PC-9 (cell line): Measurements from ENCODE around the gene TENT4A. TPM values are rescaled to one million over a fixed set of nuclear protein-coding genes. Genes with fewer than 3 reads are reported as not detected.

Experiments
- BruUV-seq: library from RNA; stranded (reverse); fragments of 400-500 nt; replicated peaks from 2 replicates; lab custom pipeline; 2021; lab: Mats Ljungman, UMichigan
- CTCF ChIA-PET: fragments of 300-600 bp; sonication (Branson Sonifier 250); formaldehyde crosslinking; loops from one replicate; lab custom pipeline; 2022; ENCODE audit warnings: antibody characterized with exemption; lab: Charles Lee
- POLR2A ChIA-PET: fragments of 300-600 bp; sonication (Branson Sonifier 250); formaldehyde crosslinking; loops from one replicate; lab custom pipeline; 2022; ENCODE audit warnings: antibody characterized with exemption; ENCODE audit not compliant: unreplicated experiment; lab: Charles Lee
- DNase-seq, 2 experiments: peaks; one replicate each; pipeline versions ENCODE4 v3.0.0 to v3.0.0-alpha.2; 2015 to 2022; ENCODE audit warnings: mixed read lengths in 1 of 2
- H2AFZ ChIP-seq: fragments of 200-600 bp; sonication (generic); 2 replicates; pipeline ENCODE4 v1.8.1; 2017; ENCODE audit warnings: antibody characterized with exemption
- H3F3A ChIP-seq: fragments of 200-600 bp; sonication (generic); 2 replicates; pipeline ENCODE4 v1.8.1; 2017; ENCODE audit warnings: antibody characterized with exemption, mild to moderate bottlenecking, low read depth; ENCODE audit not compliant: insufficient read depth
- H3K27ac ChIP-seq: fragments of 200-600 bp; sonication (generic); 2 replicates; pipeline ENCODE4 v1.6.1; 2016; ENCODE audit warnings: mixed run types
- H3K27me3 ChIP-seq: fragments of 200-600 bp; sonication (generic); 2 replicates; pipeline ENCODE4 v1.6.1; 2016; ENCODE audit warnings: low read depth, mixed run types; ENCODE audit not compliant: insufficient read depth
- H3K36me3 ChIP-seq: fragments of 200-600 bp; sonication (generic); 2 replicates; pipeline ENCODE4 v1.6.1; 2016; ENCODE audit warnings: low read depth, mixed run types
- H3K4me1 ChIP-seq: fragments of 200-600 bp; sonication (generic); replicated peaks from 2 replicates; pipeline ENCODE4 v1.6.1; 2016; ENCODE audit warnings: mixed run types; ENCODE audit not compliant: insufficient read depth
- H3K4me2 ChIP-seq: fragments of 200-600 bp; sonication (generic); 2 replicates; pipeline ENCODE4 v1.6.1; 2017; ENCODE audit warnings: mixed run types
- H3K4me3 ChIP-seq: fragments of 200-600 bp; sonication (generic); 2 replicates; pipeline ENCODE4 v1.6.1; 2016; ENCODE audit warnings: mixed run types
- H3K79me2 ChIP-seq: fragments of 200-600 bp; sonication (generic); 2 replicates; pipeline ENCODE4 v1.6.1; 2017; ENCODE audit warnings: low read depth, mixed run types
- H3K9me2 ChIP-seq: fragments of 200-600 bp; sonication (generic); 2 replicates; pipeline ENCODE4 v1.8.1; 2017; ENCODE audit warnings: mild to moderate bottlenecking; ENCODE audit not compliant: insufficient read depth
- H3K9me3 ChIP-seq: fragments of 200-600 bp; sonication (generic); 2 replicates; pipeline ENCODE4 v1.8.1; 2016; ENCODE audit warnings: low read depth; ENCODE audit not compliant: insufficient read depth
- H4K20me1 ChIP-seq: fragments of 200-600 bp; sonication (generic); 2 replicates; pipeline ENCODE4 v1.8.1; 2017; ENCODE audit not compliant: insufficient read depth
- CTCF ChIP-seq: fragments of 200-600 bp; sonication (generic); conservative IDR thresholded peaks from 2 replicates; pipeline ENCODE4 v1.6.1; 2017; ENCODE audit warnings: mixed run types, antibody characterized with exemption, mild to moderate bottlenecking, moderate library complexity
- EZH2 ChIP-seq: fragments of 200-600 bp; sonication (generic); IDR thresholded peaks from 2 replicates; pipeline ENCODE4 v1.8.0; 2017; ENCODE audit warnings: antibody characterized with exemption, low read depth
- intact Hi-C: fragments of 100-400 bp; cut with micrococcal nuclease; formaldehyde crosslinking; loops from one replicate; pipeline ENCODE4 v1.10.0; 2022; ENCODE audit not compliant: unreplicated experiment
- total RNA-seq: library from RNA; stranded (reverse); gene quantifications from 2 replicates; pipeline ENCODE4 v1.2.3, GENCODE V29; 2021

The TENT4A gene
- total RNA-seq, 1 experiment from 2014 or later = 84.8 TPM

GRCh38 chr5:6747103-6747502 lies 33.9 kb downstream of the TENT4A start:
- intact Hi-C loops = no loop called here
- H3K4me1 ChIP-seq = peaks cover 5% of the 10 kb centered on the region
- no peaks in the 10 kb centered on the region for H3K27me3 ChIP-seq
- H3K9me2 ChIP-seq = no peaks in the 10 kb centered on the region
- peaks cover 45% of the 10 kb centered on the region for H4K20me1 ChIP-seq
- no peaks in the 10 kb centered on the region; the same call in 1 of the 2 replicates for H3F3A ChIP-seq
- no peak overlapping the region for H2AFZ ChIP-seq
- no TSS peak for BruUV-seq
- peaks cover 35% of the 10 kb centered on the region for H3K79me2 ChIP-seq
- H3K27ac ChIP-seq = no peak overlapping the region
- peaks cover 53% of the 10 kb centered on the region for H3K36me3 ChIP-seq
- DNase-seq = no peak
- TF ChIP-seq EZH2 (no peak), CTCF (no peak)
- no peak overlapping the region for H3K4me2 ChIP-seq
- H3K4me3 ChIP-seq = no peak overlapping the region
- H3K9me3 ChIP-seq = no peaks in the 10 kb centered on the region
- POLR2A ChIA-PET = interaction anchor here (0.6 kb wide), 1 partner anchor 40 kb away, joined by 6 read pairs; no protein-coding TSS in a partner anchor
- CTCF ChIA-PET = no interaction called here

- CTCF ChIA-PET = no interaction called here
- no peaks in the 10 kb centered on the region; the same call in 1 of the 2 replicates for H3F3A ChIP-seq
- POLR2A ChIA-PET = no interaction called here
- H3K4me1 ChIP-seq = peaks cover 5% of the 10 kb centered on the region
- H3K9me2 ChIP-seq = no peaks in the 10 kb centered on the region
- H3K9me3 ChIP-seq = no peaks in the 10 kb centered on the region
- no peak overlapping the region for H3K27ac ChIP-seq
- no peak overlapping the region for H3K4me3 ChIP-seq
- no TSS peak for BruUV-seq
- H2AFZ ChIP-seq = no peak overlapping the region
- H3K79me2 ChIP-seq = peaks cover 35% of the 10 kb centered on the region
- peaks cover 45% of the 10 kb centered on the region for H4K20me1 ChIP-seq
- no peak for TF ChIP-seq EZH2
- TF ChIP-seq CTCF = no peak
- H3K36me3 ChIP-seq = peaks cover 53% of the 10 kb centered on the region
- intact Hi-C loops = no loop called here
- no peak overlapping the region for H3K4me2 ChIP-seq
- no peaks in the 10 kb centered on the region for H3K27me3 ChIP-seq
- DNase-seq = no peak
Observed at GRCh38 chr5:6748142-6748541, 34.9 kb downstream of the TENT4A start.

- Histone ChIP-seq H3K4me1 (peaks cover 5% of the 10 kb centered on the region), H3K9me3 (no peaks in the 10 kb centered on the region), H3K4me2 (no peak overlapping the region), H3K4me3 (no peak overlapping the region), H3K9me2 (no peaks in the 10 kb centered on the region), H3K36me3 (peaks cover 53% of the 10 kb centered on the region), H3K79me2 (peaks cover 35% of the 10 kb centered on the region), H3K27me3 (no peaks in the 10 kb centered on the region), H3K27ac (no peak overlapping the region), H2AFZ (no peak overlapping the region), H3F3A (no peaks in the 10 kb centered on the region; the same call in 1 of the 2 replicates), H4K20me1 (peaks cover 45% of the 10 kb centered on the region)
- no TSS peak for BruUV-seq
- TF ChIP-seq EZH2 = no peak
- no peak for TF ChIP-seq CTCF
- intact Hi-C loops = no loop called here
- POLR2A ChIA-PET = no interaction called here
- CTCF ChIA-PET = no interaction called here
- DNase-seq = no peak
Observed at GRCh38 chr5:6749026-6749716, 35.9 kb downstream of the TENT4A start.
